ENCODE measurements around the gene MIXL1.

DNA sequence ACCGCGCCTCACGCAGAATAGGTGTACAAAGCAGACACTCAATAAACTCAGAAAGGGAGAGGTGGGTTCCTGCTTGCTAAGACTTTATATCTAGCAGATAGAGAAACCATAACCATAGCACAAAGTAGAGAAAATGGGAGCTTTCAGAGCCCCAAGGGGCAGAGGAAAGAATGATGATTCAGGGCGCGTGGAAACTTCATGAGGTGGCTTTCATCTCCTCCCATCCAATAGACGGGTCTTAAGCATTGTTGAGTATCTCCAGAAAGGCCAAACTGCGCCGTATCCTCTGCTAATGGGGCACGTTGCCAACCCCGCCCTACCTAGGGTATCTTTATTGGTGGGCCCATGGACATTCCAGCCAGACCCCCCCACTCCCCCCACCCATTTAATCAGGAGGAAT is 778 bp upstream of the MIXL1 start:
- TF ChIP-seq, protein P1, sequence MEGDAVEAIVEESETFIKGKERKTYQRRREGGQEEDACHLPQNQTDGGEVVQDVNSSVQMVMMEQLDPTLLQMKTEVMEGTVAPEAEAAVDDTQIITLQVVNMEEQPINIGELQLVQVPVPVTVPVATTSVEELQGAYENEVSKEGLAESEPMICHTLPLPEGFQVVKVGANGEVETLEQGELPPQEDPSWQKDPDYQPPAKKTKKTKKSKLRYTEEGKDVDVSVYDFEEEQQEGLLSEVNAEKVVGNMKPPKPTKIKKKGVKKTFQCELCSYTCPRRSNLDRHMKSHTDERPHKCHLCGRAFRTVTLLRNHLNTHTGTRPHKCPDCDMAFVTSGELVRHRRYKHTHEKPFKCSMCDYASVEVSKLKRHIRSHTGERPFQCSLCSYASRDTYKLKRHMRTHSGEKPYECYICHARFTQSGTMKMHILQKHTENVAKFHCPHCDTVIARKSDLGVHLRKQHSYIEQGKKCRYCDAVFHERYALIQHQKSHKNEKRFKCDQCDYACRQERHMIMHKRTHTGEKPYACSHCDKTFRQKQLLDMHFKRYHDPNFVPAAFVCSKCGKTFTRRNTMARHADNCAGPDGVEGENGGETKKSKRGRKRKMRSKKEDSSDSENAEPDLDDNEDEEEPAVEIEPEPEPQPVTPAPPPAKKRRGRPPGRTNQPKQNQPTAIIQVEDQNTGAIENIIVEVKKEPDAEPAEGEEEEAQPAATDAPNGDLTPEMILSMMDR (IDR thresholded peaks at IDR 0.05 in 8 of 11, conservative IDR thresholded peaks at IDR 0.05 in 3 of 11), result no peak
- TF ChIP-seq POLR2A (IDR thresholded peaks at IDR 0.05), result no peak
